HG02623 (cell line): ENCODE results near the gene TRAF5.
"Not testable (repeated sequence)": the region's sequence is repeated elsewhere in the genome, so short reads cannot be mapped to it uniquely, and the experiment has no call there.

Experiments
- ATAC-seq: cut with Tn5 transposase; IDR thresholded peaks from one replicate; pipeline ENCODE4 v1.9.1; 2021; ENCODE audit warnings: moderate library complexity; ENCODE audit not compliant: unreplicated experiment

TRAF5 gene

DNA sequence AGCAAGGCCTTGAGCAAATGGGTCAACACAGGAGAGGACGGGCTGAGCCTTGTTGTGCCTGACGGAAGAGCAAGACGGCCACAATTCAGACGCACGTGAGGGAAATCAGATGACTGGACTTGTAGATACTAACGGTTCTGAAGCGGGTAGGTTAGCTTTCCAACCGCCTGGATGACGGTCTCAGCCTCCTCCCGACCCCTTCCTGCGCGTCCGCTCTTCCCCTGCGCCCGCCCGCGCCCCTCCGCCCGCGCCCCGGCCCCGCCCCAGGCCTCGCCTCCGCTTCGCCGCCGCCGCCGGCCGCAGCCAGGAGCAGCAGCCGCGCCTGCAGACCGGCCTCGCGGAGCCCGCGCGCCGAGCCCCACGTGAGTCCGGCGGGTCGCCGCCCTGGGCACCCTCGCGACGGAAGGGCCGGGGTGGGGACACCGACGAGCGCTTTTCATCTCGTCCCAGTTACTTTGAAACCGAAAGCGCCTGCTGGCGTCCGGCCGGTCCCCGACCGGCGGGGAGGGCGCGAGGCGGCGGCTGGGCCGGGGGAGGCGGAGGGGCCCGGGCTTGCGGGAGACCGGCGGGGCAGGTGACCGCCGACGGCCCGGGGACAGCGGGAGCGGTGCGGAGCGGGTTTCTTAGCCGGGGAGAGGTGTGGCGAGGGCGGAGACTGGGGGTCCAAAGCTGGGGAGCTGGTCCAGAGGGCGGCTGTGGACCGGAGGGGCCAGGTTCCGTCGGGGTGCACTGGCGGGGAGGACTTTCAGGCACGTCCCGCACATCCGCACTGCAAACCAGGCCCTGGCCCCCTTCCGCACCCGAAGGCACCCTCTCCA lies at the start of gene TRAF5:
TSS of gene TRAF5 (plus strand) at position 306 of the 818 bp plus-strand sequence. CDS start 26,407 bp downstream, outside the sequence.
- ATAC-seq = peak; percentile 24

DNA sequence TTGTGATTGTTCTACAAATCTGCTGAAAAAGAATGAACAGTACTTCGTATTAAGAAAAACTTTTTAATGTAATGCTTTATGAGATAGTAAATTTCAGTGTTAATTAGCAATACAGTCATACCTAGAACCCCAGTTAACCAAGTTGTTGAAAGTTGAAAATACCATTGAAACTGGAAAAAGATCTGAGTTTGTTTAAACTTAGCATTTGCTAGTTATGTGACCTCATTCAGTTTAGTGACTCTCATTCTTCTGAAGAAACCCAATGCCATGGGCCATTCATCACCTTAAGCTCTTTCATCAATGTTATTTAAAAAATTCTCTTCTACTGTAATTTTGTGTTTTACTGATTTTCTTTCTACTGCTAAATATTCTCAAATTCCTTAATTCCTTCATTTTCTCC lies 47.3 kb upstream of the TRAF5 start:
- no peak for ATAC-seq

DNA sequence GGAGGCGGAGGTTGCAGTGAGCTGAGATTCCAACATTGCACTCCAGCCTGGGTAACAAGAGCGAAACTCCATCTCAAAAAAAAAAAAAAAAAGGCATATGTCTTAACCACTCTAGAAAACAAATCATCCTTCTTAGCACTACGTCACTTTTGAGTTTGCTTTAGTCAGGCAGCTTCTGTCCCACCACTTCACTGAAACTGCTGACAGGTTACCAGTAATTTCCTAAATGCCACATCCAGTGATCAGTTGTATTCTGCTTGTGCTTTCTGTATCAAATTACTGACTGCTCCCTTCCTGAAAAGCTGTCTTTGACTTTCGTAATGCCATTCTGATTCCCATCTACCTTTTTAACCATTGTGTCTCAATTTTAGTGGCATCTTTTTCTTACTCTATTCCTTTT lies 45.7 kb upstream of the TRAF5 start:
- no peak for ATAC-seq

GRCh38 chr1:211281320-211282022 lies 45.2 kb upstream of the TRAF5 start:
- no peak for ATAC-seq

DNA sequence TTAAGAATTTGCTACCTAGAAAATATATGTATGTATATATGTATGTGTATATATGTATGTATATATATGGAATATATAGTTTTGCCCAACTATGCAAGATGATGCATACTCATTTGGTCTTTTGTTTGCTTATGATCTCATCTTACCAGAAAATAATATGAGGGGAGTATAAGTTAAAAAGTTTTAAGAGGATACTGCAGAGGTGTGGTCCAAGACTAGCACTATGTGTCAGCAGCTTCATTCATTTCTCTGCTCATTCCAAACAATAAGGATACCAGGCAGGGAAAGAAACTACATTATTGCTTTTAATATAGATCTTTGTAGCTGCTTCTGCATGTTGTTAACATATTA lies 44.6 kb upstream of the TRAF5 start:
- ATAC-seq = no peak

- no peak for ATAC-seq
Measured at GRCh38 chr1:211285196-211285595, 41.4 kb upstream of the TRAF5 start.

- ATAC-seq = no peak
Measured at GRCh38 chr1:211287218-211287617, 39.4 kb upstream of the TRAF5 start.

GRCh38 chr1:211292411-211292810 lies 34.2 kb upstream of the TRAF5 start:
- no peak for ATAC-seq

DNA sequence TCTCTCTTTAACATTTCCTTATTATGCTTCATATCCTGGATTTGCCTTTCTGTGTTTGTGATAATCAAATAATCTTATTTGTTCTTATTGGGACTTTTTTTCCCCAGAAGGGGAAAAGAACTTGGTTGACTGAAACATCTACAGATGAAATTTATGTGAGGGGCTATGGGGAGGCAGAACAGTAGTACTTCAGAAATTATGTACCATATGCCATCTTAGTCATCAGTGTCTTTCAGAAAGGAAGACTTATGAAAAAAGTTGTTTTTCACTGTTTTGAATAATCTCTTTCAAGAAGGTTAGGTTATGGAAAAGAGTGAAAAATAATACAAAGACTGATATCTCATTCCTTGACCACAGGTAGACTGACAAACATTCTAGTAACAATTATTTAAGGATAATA lies 30.2 kb upstream of the TRAF5 start:
- ATAC-seq = no peak

GRCh38 chr1:211305044-211305443 lies 21.6 kb upstream of the TRAF5 start:
- peak; percentile 95 for ATAC-seq

DNA sequence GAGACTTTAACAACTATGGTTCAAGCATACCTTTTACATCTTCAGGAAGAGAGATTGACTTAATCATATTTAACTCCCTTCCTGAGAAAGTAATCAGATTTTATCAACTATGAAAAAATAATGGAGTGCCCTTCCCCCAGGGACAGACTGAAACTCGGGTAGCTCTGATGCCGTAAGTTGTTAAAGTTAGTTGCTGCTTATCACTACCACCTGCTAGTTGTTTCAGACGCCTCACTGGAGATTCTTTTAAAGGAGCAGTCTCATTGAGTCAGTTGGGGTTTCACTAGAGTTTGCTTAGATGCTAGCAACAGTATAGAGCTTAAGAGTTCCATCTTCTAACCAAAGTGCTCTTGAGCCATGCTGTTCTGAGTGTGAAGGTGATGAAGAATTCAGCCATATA lies 17.0 kb upstream of the TRAF5 start:
- no peak for ATAC-seq

DNA sequence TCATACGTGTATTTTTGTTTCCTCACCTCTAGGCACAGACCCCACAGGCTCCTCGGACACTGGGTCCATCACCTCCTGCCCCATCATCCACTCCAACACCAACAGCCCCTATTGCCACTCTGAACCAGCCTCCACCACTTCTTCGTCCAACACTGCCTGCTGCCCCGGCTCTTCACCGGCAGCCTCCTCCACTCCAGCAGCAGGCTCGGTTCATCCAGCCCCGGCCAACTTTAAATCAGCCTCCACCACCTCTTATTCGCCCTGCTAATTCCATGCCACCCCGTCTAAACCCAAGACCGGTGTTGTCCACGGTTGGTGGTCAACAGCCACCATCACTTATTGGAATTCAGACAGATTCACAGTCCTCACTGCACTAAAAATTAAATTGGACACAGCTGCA lies 13.2 kb upstream of the TRAF5 start:
- no peak for ATAC-seq

DNA sequence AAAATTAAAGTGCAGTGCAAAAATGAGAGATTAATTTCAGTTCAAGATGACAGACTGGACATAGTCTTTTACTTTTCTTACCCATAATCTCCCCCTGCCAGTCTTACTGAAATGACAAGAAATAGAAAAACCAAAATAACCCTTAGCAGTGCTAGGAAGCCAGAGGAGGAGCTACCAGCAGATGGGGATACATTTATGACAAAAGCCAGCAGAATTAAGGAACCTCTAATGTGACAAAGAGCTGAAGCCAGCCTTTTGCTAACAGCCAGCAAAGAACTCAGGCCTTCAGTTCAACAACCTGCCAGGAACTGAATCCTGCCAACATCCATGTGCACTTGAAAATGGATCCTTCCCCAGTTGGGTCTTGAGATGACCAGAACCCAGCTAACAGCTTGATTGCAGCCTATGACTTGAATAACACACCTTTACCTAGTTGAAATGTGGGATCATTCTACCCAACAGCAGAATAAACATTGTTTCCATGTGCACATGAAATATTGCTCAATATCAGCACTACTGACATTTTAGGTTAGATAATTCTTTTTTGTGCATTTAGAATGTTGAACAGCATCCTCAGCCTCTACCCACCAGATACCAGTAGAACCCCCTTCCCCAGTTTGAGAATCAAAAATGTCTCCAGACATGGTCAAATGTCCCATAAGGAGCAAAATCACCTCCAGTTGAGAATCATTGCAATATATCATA lies 7.9 kb upstream of the TRAF5 start:
- no peak for ATAC-seq

- ATAC-seq = no peak
Measured at GRCh38 chr1:211319892-211320291, 6.7 kb upstream of the TRAF5 start.

GRCh38 chr1:211320980-211321379 lies 5.7 kb upstream of the TRAF5 start:
- ATAC-seq = no peak

GRCh38 chr1:211321646-211322045 lies 5.0 kb upstream of the TRAF5 start:
- ATAC-seq = not testable (repeated sequence)

DNA sequence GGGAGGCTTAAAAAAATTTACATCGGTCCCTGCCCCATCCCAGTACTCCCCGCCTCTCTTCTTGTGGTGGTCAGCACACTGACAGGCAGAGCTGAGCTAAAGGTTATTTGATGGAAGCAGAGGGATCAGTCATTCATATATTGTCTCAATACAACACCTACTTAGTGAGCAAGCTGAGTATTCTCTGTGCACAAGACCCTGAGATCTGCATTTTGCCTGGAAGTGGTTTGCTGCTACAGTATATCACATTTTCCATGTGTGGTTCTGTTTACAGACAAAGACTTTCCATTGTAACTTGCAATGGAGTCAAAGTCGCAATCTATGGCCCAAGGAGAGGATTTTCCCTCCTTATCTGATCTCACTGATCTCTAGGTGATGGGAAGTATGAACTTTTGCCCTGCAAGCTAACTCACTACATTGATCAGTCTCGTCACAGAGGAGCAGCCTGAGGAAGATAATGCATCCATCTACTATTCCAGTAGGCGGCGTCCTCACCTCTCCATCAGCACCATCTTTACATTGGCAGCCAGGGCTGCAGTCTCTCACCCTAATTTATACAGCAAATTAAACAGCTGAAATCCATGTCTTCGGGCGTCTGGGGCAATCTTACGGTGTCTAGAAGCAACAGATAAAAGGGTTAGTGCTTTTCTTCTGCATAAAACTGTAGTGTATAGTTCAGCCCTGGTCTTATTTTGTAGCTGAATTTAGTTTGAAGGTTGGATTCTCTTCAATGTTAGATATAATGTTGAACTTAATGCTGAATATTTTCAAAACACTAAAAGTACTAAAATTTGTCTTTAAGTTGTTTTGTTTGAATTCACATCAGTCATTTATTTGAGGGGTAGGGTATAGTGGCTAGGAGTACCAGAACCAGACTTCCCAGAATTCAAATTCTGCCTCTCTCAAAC lies 3.2 kb upstream of the TRAF5 start:
- peak; percentile 47 for ATAC-seq

GRCh38 chr1:211324992-211325775 lies 1.4 kb upstream of the TRAF5 start:
- no peak for ATAC-seq

- no peak for ATAC-seq
Measured at GRCh38 chr1:211326140-211326527, 499 bp upstream of the TRAF5 start.

DNA sequence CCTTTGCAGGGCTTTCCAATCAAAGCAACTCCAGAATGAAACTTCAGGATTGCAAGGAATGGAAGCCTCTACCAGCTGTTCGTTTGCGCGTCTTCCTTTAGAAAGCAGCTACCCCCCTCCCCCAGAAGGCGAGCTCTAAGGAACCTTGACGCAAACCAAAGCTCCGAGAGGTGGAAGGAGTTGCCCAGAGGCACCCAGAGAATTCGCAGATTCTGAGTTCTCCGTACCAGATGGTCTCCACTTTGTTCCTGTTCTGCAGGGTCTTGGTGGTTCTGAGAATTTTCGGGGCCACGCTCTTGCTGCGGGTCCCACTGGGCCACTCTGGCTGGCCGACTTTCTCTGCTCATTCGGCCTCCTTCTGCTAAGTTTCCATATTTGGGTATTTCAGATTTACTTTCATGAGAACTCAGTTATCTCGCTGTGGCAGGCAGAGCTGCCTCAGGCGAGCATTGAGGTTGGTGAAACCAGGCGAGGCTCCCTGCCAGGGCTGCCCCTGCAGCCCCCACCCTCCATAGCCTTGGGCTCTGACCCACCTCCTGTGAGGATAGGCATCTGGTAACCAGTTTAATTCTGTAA lies 801 bp downstream of the TRAF5 start:
- peak; percentile 25 for ATAC-seq
